Measurements from ENCODE around the gene SLC49A4. TPM values are rescaled to one million over a fixed set of nuclear protein-coding genes. Genes with fewer than 3 reads are reported as not detected.

SLC49A4 gene
- total RNA-seq, 1 donor from 2014 or later, result 5.9 TPM

DNA sequence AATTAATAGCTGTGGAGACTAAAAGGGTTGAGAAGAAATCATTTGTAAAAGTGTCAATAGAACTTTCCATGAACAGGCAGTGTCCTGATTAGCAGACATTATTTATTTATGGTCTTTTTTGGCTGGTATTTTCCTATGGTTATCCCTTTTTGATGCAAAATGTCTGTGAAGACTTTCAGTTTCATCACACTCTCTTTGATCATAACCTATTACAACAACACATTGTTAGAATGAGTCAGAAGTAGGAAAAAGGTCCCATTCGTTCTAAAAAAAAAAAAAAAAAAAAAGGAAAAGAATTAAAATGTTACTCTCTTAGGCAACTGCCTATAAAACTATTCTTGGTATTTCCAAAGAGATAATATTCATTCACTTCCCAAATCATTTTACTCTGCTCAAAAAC lies 62.1 kb downstream of the SLC49A4 start:
- no peak for ATAC-seq
- no peak for DNase-seq (ENCODE audit: low spot score)

- DNase-seq (ENCODE audit: low spot score) (no peak), ATAC-seq (no peak)
Observed at GRCh38 chr3:122858373-122858772, 63.5 kb downstream of the SLC49A4 start.

- no peak for DNase-seq (ENCODE audit: low spot score)
- ATAC-seq, result no peak
Observed at GRCh38 chr3:122859021-122859805, 64.3 kb downstream of the SLC49A4 start.

GRCh38 chr3:122862381-122862780 lies 67.5 kb downstream of the SLC49A4 start:
- no peak for ATAC-seq
- no peak for DNase-seq (ENCODE audit: low spot score)

DNA sequence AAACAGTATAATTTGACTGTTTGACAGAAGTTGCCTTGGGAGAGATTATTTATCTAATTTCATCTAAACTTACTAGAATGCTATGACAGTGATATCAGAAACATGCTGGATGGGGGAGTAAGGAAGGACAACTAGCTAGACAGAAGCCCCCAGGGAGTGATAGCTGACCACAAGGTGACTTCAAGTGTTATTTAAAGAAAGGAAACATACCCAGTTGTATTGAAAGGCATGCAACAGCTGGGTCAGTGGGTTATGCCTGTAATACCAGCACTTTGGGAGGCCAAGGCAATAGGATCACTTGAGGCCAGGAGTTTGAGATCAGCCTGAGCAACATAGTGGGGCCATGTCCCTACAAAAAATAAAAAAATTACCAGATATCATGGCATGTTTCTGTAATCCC lies 69.6 kb downstream of the SLC49A4 start:
- DNase-seq (ENCODE audit: low spot score) (no peak), ATAC-seq (no peak)

- ATAC-seq, result no peak
- no peak for DNase-seq (ENCODE audit: low spot score)
Observed at GRCh38 chr3:122868322-122868721, 73.5 kb downstream of the SLC49A4 start.

- no peak for ATAC-seq
- DNase-seq (ENCODE audit: low spot score), result no peak
Observed at GRCh38 chr3:122873741-122874515, 79.1 kb downstream of the SLC49A4 start.

DNA sequence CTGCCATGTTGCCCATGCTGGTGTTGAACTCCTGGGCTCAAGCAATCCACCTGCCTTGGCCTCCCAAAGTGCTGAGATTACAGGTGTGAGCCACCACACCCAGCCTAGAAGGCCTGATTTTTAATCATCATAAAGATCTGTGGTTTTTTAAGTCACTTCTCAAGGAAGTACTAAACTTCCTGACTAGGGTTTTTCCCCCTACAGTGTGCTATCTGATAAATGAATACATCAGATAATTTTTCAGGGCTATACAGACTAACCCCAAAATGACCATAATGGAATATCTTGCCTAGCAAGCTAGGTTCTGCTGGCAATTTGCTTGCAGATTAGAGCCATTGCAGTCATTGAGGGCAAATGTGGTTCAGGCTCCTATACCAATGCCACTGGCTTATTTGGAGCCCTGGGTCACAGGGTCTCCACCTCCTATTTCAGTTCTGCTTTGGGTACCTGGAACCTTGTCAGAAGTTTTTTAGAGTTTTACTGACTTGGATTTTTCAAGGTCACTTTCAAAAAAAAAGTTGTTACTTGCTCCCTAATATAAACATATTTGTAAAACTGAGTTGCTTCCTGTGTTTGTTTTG lies 80.8 kb downstream of the SLC49A4 start:
- ATAC-seq (no peak), DNase-seq (ENCODE audit: low spot score) (no peak)

DNA sequence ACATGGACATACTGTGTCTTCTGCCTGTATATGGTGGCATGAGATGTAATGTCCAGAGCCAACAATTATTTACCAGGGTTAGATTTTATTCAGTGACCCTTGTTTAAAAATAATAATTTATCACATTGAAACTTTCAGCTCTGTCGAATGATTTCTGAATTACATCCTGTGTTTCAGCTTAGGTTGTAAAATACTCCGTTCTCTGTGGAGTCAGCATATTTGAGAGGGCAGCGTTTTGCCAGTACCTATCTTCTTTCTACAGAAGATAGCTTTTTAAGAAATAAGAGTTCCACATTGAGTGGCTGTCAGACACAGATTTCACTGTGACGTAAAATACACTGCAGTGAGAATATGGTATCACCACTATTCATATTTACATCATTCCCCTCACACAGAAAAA lies 85.3 kb downstream of the SLC49A4 start:
- ATAC-seq (no peak), DNase-seq (ENCODE audit: low spot score) (no peak)

- ATAC-seq, result no peak
- DNase-seq (ENCODE audit: low spot score), result no peak
Observed at GRCh38 chr3:122880624-122881023, 85.8 kb downstream of the SLC49A4 start.

DNA sequence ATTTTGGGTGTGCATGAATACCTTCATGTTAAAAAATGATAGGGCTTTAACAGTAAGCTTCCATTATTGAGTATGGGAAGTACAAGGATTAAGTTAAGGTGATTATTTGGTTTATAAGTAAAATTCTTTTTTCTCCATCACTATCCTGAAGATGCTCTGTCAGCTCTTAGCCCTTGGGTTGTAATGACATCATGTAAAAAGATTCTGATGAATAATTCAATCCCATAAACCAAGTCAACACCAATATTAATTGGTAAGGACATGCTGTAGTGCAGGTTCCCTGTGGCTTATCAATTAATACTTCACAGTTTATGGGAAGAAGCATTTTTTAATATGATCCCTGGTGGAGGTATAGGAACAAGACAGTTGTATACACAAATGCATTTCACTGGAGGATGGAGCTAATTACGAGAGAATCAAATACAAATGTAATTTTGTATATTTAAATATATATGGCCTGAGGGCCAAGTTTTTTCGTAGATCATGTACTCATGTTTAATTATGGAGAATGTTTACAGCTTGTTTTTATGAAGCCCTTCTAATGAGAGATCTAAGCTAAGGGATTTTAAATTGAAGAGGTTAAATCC lies 87.6 kb downstream of the SLC49A4 start:
- ATAC-seq (no peak), DNase-seq (ENCODE audit: low spot score) (no peak)

DNA sequence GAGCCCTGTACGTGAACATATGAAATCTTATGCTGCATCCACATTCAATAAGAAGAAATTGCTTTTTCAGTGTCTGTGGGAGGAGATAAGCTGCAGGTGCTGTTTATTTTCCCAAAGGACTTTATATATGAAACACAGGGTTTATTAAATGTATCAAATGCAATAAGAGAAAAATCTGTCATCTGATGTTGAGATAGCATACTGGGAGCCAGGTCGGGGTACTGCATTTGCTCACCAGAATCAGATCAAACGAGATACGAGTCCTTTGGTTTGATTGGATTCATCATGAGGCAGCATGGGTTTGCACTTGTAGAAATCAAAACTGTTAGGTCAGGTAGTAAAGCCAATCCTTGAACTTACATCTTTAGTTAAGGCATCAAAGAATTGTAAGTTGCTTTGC lies 91.4 kb downstream of the SLC49A4 start:
- ATAC-seq, result no peak
- no peak for DNase-seq (ENCODE audit: low spot score)

- DNase-seq (ENCODE audit: low spot score) (no peak), ATAC-seq (no peak)
Observed at GRCh38 chr3:122886946-122887345, 92.1 kb downstream of the SLC49A4 start.

DNA sequence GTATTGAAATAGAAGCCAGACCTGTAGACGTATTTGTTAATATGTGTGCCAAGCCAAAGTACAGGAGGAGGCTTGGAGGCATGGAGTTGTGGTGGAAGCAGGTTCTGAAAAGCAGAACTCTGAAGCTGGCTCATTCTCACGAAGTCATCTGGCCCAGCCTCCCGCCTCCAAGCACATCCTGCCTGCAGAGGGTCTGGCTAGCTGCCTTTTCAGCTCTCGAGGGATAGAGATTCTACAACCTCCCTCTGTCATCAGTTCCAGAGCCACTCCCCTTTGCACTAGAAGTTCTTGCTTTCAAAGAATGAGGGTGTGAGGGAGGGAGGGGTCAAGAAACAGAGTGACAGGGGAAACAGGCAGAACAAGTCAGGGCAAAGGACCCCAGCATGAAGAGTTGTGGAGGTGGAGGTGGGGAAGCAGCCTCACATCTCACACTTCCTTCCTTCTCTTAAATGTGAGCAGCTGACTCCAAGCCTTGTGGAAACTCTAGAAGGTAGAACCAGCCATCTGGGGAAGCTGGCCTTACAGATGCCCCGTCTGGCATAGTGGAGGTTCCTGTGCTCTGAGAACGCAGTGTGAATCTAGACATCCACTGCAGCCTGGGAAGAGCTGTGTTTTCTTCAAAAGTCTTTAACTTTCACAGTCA lies 95.3 kb downstream of the SLC49A4 start:
- DNase-seq (ENCODE audit: low spot score) (no peak), ATAC-seq (peak; percentile 25)

DNA sequence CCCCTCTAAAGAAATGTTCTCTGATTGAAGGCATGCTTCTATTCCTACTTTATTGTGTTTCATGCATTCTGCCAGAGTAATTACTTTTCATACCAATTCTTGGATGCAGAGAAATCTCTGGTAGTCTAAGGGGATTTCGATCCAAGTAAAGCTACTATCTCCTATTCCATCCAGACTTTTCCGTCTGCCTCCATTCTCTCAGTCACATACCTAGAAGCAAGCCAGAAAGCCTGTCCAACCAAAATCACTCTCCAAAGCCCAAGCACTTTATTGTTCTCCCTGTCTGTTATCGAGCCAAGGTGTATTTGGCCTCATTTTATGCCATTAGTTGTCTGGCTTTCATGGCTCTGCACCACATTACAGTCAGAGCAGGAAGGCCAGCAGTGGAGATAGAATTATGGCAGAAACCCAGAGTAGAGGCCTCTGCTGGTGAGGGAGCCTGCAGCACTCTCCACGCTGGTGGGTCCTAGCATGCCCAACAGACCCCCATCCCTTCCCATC lies 95.9 kb downstream of the SLC49A4 start:
- DNase-seq (ENCODE audit: low spot score) (no peak), ATAC-seq (peak; percentile 10)

GRCh38 chr3:122892118-122892960 lies 97.5 kb downstream of the SLC49A4 start:
- DNase-seq (ENCODE audit: low spot score) (no peak), ATAC-seq (no peak)

- ATAC-seq, result no peak
Observed at GRCh38 chr3:122893282-122893681, 98.4 kb downstream of the SLC49A4 start.

GRCh38 chr3:122893754-122894668 lies 99.1 kb downstream of the SLC49A4 start:
- ATAC-seq (peak; percentile 29), DNase-seq (ENCODE audit: low spot score) (no peak)

More at GRCh38 chr3:122893282-122893681, 98.4 kb downstream of the SLC49A4 start:
- DNase-seq (ENCODE audit: low spot score), result no peak

DNA sequence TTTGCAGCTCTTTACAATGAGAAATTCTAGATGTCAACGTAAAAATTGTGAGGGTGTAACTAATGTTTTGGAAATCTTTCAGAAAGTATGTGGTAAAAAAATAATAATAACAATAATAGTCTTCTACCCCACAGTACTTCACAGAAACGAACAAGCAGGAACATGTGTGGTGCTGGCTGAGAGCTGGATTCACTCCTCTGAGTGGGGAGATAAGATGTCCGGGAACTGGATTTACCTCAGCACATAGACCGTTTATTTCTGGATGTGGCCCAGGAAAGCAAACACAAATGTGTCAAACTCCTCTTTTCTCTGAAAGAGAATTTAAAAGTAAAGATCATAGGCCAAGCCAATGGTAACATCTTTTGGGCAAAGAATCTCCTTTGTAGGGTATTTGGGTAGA lies 103.4 kb downstream of the SLC49A4 start:
- ATAC-seq, result peak; percentile 68
- no peak for DNase-seq (ENCODE audit: low spot score)

All from left lobe of liver (tissue), 2 donors.